Measurements from ENCODE around the gene IBTK.

DNA sequence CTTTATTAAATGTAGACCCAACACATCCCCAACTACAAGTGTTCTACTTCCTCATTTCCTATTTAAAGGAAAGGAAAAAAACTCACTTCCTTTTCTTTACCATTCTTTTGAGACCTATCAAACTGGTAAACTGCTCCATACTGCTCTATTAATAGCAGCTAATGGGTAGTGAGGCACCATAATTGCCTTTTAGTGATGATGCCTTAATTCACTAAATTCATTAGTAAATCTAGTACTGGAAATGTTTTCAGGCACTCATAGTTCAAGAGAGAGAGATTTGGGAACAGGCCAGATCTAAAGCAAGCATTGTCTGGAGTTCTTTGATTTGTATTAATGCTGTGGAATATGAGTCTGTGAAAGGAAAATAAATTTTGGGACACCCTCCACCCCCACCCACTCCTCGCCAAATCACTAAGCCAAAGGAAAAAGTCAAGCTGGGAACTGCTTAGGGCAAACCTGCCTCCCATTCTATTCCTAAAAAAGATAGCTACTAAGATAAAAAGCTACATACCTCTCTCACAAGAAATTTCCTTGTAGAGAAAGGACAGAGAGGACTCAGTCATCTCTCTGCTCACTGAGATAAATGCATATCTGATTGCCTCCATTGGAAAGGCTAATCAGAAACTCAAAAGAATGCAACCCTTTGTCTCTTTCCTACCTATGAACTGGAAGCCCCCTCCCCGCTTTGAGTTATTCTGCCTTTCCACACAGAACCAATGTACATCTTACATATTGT is 13.6 kb upstream of the IBTK start:
- TF ChIP-seq, protein P1, sequence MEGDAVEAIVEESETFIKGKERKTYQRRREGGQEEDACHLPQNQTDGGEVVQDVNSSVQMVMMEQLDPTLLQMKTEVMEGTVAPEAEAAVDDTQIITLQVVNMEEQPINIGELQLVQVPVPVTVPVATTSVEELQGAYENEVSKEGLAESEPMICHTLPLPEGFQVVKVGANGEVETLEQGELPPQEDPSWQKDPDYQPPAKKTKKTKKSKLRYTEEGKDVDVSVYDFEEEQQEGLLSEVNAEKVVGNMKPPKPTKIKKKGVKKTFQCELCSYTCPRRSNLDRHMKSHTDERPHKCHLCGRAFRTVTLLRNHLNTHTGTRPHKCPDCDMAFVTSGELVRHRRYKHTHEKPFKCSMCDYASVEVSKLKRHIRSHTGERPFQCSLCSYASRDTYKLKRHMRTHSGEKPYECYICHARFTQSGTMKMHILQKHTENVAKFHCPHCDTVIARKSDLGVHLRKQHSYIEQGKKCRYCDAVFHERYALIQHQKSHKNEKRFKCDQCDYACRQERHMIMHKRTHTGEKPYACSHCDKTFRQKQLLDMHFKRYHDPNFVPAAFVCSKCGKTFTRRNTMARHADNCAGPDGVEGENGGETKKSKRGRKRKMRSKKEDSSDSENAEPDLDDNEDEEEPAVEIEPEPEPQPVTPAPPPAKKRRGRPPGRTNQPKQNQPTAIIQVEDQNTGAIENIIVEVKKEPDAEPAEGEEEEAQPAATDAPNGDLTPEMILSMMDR (IDR thresholded peaks at IDR 0.05; ENCODE audit: insufficient read depth, low read length, poor library complexity, severe bottlenecking) = no peak
- TF ChIP-seq EZH2phosphoT487 (conservative IDR thresholded peaks at IDR 0.05; ENCODE audit: low read length) = no peak
